A549 (cell line): ENCODE measurements around the gene PTOV1. TPM values are rescaled to one million over a fixed set of nuclear protein-coding genes. Genes with fewer than 3 reads are reported as not detected.

ENCODE experiments used
- ATAC-seq, 2 experiments: fragments of 200-7000 bp in 1 of 2; fragments of >200 bp in 1 of 2; cut with Nextera tagmentation in 1 of 2; cut with Tn5 transposase in 1 of 2; 3 replicates each; pipeline versions ENCODE4 v1.8.0 to v1.9.1; 2018 to 2020; ENCODE audit warnings: mild to moderate bottlenecking in 1 of 2, moderate library complexity in 1 of 2
- CTCF ChIA-PET: fragments of 300-600 bp; sonication (Branson Sonifier 250); formaldehyde crosslinking; extraction: SDS; loops from one replicate; lab custom pipeline; 2021; ENCODE audit warnings: antibody characterized with exemption, inconsistent platforms; lab: Yijun Ruan, JAX
- POLR2A ChIA-PET: fragments of 350-600 bp; formaldehyde crosslinking; extraction: SDS; loops from one replicate; lab custom pipeline; 2021; ENCODE audit warnings: antibody characterized with exemption, inconsistent platforms; lab: Yijun Ruan, JAX
- DNase-seq, 2 experiments: peaks; one replicate each; pipeline versions ENCODE4 v3.0.0 to v3.0.0-alpha.2; 2011 to 2016; ENCODE audit warnings: low read depth in 1 of 2, low spot score in 1 of 2
- FAIRE-seq: peaks from 2 replicates; lab custom pipeline; 2011; peaks lifted over from hg19 to GRCh38; lab: Jason Lieb, UNC
- H3K27ac ChIP-seq, 2 experiments: fragments of >200 bp; sonication (Bioruptor Twin); formaldehyde crosslinking; 3 replicates each; pipeline ENCODE4 v1.5.1; 2016 to 2017
- H3K4me1 ChIP-seq: fragments of >200 bp; sonication (Bioruptor Twin); formaldehyde crosslinking; 3 replicates; pipeline ENCODE4 v1.6.1; 2016
- H3K4me2 ChIP-seq: fragments of >200 bp; sonication (Bioruptor Twin); formaldehyde crosslinking; 3 replicates; pipeline ENCODE4 v1.6.1; 2016
- H3K4me3 ChIP-seq: fragments of >200 bp; sonication (Bioruptor Twin); formaldehyde crosslinking; 3 replicates; pipeline ENCODE4 v1.5.1; 2016
- H3K9me3 ChIP-seq: fragments of >200 bp; sonication (Bioruptor Twin); formaldehyde crosslinking; 3 replicates; pipeline ENCODE4 v1.6.1; 2016
- ATOH8 ChIP-seq: fragments of 250-450 bp; sonication (Bioruptor Pico); IDR thresholded peaks from 2 replicates; pipeline ENCODE4 v1.5.0; 2020; ENCODE audit warnings: low read depth, mild to moderate bottlenecking, moderate library complexity
- CHD2 ChIP-seq: fragments of 150-350 bp; IDR thresholded peaks from 2 replicates; pipeline ENCODE4 v1.6.1; 2014; ENCODE audit warnings: low read length; ENCODE audit not compliant: partially characterized antibody
- CTCF ChIP-seq: fragments of >200 bp; sonication (Bioruptor Twin); formaldehyde crosslinking; IDR thresholded peaks from 3 replicates; pipeline ENCODE4 v1.5.1; 2016
- EHMT2 ChIP-seq: fragments of 200-600 bp; sonication (generic); IDR thresholded peaks from 2 replicates; pipeline ENCODE4 v1.6.1; 2016; ENCODE audit warnings: antibody characterized with exemption, low read depth, mild to moderate bottlenecking, moderate library complexity
- HDAC2 ChIP-seq: fragments of 200-600 bp; sonication (generic); IDR thresholded peaks from 2 replicates; pipeline ENCODE4 v1.6.1; 2016
- HOXA7 ChIP-seq: fragments of 250-450 bp; sonication (Bioruptor Pico); IDR thresholded peaks from 2 replicates; pipeline ENCODE4 v1.5.0; 2020; ENCODE audit warnings: mild to moderate bottlenecking, moderate library complexity
- JUN ChIP-seq, 2 experiments: fragments of >200 bp; sonication (Bioruptor Twin); formaldehyde crosslinking; IDR thresholded peaks; 2 replicates in 1 of 2; 3 replicates in 1 of 2; pipeline ENCODE4 v1.6.1; 2016 to 2017
- MYC ChIP-seq: IDR thresholded peaks from 2 replicates; pipeline ENCODE4 v1.6.1; 2012; ENCODE audit warnings: mild to moderate bottlenecking, inconsistent platforms, low read length, improper control_type of control experiment, borderline replicate concordance
- PBX3 ChIP-seq: IDR thresholded peaks from 2 replicates; pipeline ENCODE4 v1.6.1; 2012
- PHF8 ChIP-seq: fragments of 200-600 bp; sonication (generic); IDR thresholded peaks from 2 replicates; pipeline ENCODE4 v1.6.1; 2016; ENCODE audit warnings: low read depth, mild to moderate bottlenecking, antibody characterized with exemption, moderate library complexity, borderline replicate concordance
- RCOR1 ChIP-seq: fragments of 150-350 bp; IDR thresholded peaks from 2 replicates; pipeline ENCODE4 v1.6.1; 2014; ENCODE audit warnings: antibody characterized with exemption, low read length, low read depth
- TFCP2L1 ChIP-seq: fragments of 250-450 bp; sonication (Bioruptor Pico); IDR thresholded peaks from 2 replicates; pipeline ENCODE4 v1.5.0; 2021; ENCODE audit warnings: mild to moderate bottlenecking
- USF2 ChIP-seq: fragments of 450-650 bp; IDR thresholded peaks from 2 replicates; pipeline ENCODE4 v1.6.1; 2014; ENCODE audit warnings: antibody characterized with exemption
- ZSCAN20 ChIP-seq: fragments of 250-450 bp; sonication (Bioruptor Pico); IDR thresholded peaks from 2 replicates; pipeline ENCODE4 v1.8.0; 2022; ENCODE audit warnings: mild to moderate bottlenecking, moderate library complexity
- WGBS: methylation state at CpG from one replicate; pipeline ENCODE4 v1.1.6; 2017; ENCODE audit errors: missing lambda C conversion rate; 5-methylcytosine and 5-hydroxymethylcytosine counted together
- polyA plus RNA-seq, 4 experiments: library from polyadenylated mRNA; depleted of rRNA in 3 of 4; stranded (reverse); fragments of >200 nt; fragmentation: RNase III in 1 of 4; extraction: RNeasy Plus Mini Kit Qiagen cat#74134 plus additional on column Dnase treatment in 1 of 4; gene quantifications; 2 replicates in 3 of 4; 3 replicates in 1 of 4; pipeline ENCODE4 v1.2.3, GENCODE V29; 2011 to 2017

Gene PTOV1
- polyA plus RNA-seq, 2 of the 4 experiments (the other 2 are of a cell fraction) = 27.7 to 147 TPM

- Histone ChIP-seq H3K4me2 (no peak overlapping the region), H3K9me3 (no peaks in the 10 kb centered on the region), H3K4me3 (no peak overlapping the region), H3K4me1 (peaks cover 5% of the 10 kb centered on the region; the same call in 2 of the 3 replicates), H3K27ac (no peak overlapping the region; a peak in 1 of 6 replicates)
- peak; percentile 86 for TF ChIP-seq PBX3
- TF ChIP-seq EHMT2 = no peak
- ATAC-seq = peak; percentile 25 to 81; a peak in 4 of 6 replicates
- 69% methylated on average over 26 of the region's 38 CpGs for WGBS
- ChIA-PET CTCF (interaction anchor here (0.6 kb wide), 1 partner anchor 604 kb away, joined by 3 read pairs; no protein-coding TSS in a partner anchor), POLR2A (no interaction called here)
- peak in 1 of 2 experiments; percentile 77 for DNase-seq
- FAIRE-seq = no peak
These were observed 48.8 kb upstream of the PTOV1 start for GRCh38 chr19:49801966-49802661.

- no peak overlapping the region for H3K4me3 ChIP-seq
- WGBS = 93% methylated on average over 24 of the region's 24 CpGs
- no peak for DNase-seq
- CTCF ChIA-PET = interaction anchor here (0.6 kb wide), 1 partner anchor 605 kb away, joined by 3 read pairs; no protein-coding TSS in a partner anchor
- H3K9me3 ChIP-seq = no peaks in the 10 kb centered on the region
- H3K27ac ChIP-seq = no peak overlapping the region
- no peak for TF ChIP-seq PHF8
- H3K4me2 ChIP-seq = no peak overlapping the region
- no peak for FAIRE-seq
- H3K4me1 ChIP-seq = peaks cover 5% of the 10 kb centered on the region; the same call in 2 of the 3 replicates
- ATAC-seq = no peak
- POLR2A ChIA-PET = no interaction called here
These were observed 48.0 kb upstream of the PTOV1 start for GRCh38 chr19:49802836-49803528.

GRCh38 chr19:49803529-49803856 lies 47.5 kb upstream of the PTOV1 start:
- no peak overlapping the region for H3K4me2 ChIP-seq
- TF ChIP-seq TFCP2L1 (CRISPR knock-in tag) (no peak), MYC (no peak), JUN (IDR thresholded peaks at IDR 0.05) (no peak), CTCF (no peak), HOXA7 (CRISPR knock-in tag) (no peak), USF2 (no peak), ZSCAN20 (CRISPR knock-in tag) (no peak), RCOR1 (no peak), ATOH8 (CRISPR knock-in tag) (no peak), HDAC2 (no peak), CHD2 (no peak)
- TF ChIP-seq, all 56 proteins: peak for 0
- Histone ChIP-seq H3K4me1 (peaks cover 8% of the 10 kb centered on the region), H3K9me3 (no peaks in the 10 kb centered on the region), H3K27ac (no peak overlapping the region), H3K4me3 (no peak overlapping the region)
- DNase-seq = no peak
- CTCF ChIA-PET = no interaction called here
- 92% methylated on average over 6 of the region's 6 CpGs for WGBS
- ATAC-seq = no peak
- POLR2A ChIA-PET = no interaction called here
- FAIRE-seq = no peak
